ENCODE measurements around the gene EMC9. TPM values are rescaled to one million over a fixed set of nuclear protein-coding genes. Genes with fewer than 3 reads are reported as not detected.
A peak's percentile ranks its signal among the peaks of the same experiment; 100 is the strongest.

The EMC9 gene
- total and polyA plus RNA-seq, 4 donors = 8.6 to 17.8 (median 13.4) TPM

GRCh38 chr14:24172261-24172860 lies 31.0 kb upstream of the EMC9 start:
- no peaks in the 10 kb centered on the region for H3K9me3 ChIP-seq (ENCODE audit: control insufficient read depth in 4 of 4, low read length in 3 of 4)
- H3K36me3 ChIP-seq (ENCODE audit: control insufficient read depth in 4 of 4, insufficient read depth in 3 of 4, low read depth in 1 of 4, low read length in 3 of 4) = peaks cover 6 to 39% (median 19%) of the 10 kb centered on the region in 4 donors
- no peaks in the 10 kb centered on the region for H3K27me3 ChIP-seq (ENCODE audit: control insufficient read depth in 4 of 4, insufficient read depth in 4 of 4, low read length in 3 of 4)
- no peak for TF ChIP-seq ZBTB33 (IDR thresholded peaks at IDR 0.05)
- TF ChIP-seq EGR1 (IDR thresholded peaks at IDR 0.05; ENCODE audit: low read depth in 2 of 2) = no peak
- TF ChIP-seq, protein P1, sequence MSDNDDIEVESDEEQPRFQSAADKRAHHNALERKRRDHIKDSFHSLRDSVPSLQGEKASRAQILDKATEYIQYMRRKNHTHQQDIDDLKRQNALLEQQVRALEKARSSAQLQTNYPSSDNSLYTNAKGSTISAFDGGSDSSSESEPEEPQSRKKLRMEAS (IDR thresholded peaks at IDR 0.05) = no peak
- no peak for TF ChIP-seq FOXA2 (IDR thresholded peaks at IDR 0.05)
- no peak overlapping the region for H3K9ac ChIP-seq (ENCODE audit: low read depth in 1 of 2, low read length in 2 of 2)
- H3K27ac ChIP-seq (ENCODE audit: low read depth in 1 of 2, low read length in 2 of 2) = no peak overlapping the region
- 80% methylated on average over 30 of the region's 30 CpGs for WGBS
- no peaks in the 10 kb centered on the region for H3K4me1 ChIP-seq (ENCODE audit: control insufficient read depth in 4 of 4, insufficient read depth in 4 of 4, low read length in 3 of 4)
- no peak overlapping the region for H3K4me3 ChIP-seq (ENCODE audit: low read depth in 1 of 3, low read length in 3 of 3)
- DNase-seq (ENCODE audit: low spot score) = no peak

DNA sequence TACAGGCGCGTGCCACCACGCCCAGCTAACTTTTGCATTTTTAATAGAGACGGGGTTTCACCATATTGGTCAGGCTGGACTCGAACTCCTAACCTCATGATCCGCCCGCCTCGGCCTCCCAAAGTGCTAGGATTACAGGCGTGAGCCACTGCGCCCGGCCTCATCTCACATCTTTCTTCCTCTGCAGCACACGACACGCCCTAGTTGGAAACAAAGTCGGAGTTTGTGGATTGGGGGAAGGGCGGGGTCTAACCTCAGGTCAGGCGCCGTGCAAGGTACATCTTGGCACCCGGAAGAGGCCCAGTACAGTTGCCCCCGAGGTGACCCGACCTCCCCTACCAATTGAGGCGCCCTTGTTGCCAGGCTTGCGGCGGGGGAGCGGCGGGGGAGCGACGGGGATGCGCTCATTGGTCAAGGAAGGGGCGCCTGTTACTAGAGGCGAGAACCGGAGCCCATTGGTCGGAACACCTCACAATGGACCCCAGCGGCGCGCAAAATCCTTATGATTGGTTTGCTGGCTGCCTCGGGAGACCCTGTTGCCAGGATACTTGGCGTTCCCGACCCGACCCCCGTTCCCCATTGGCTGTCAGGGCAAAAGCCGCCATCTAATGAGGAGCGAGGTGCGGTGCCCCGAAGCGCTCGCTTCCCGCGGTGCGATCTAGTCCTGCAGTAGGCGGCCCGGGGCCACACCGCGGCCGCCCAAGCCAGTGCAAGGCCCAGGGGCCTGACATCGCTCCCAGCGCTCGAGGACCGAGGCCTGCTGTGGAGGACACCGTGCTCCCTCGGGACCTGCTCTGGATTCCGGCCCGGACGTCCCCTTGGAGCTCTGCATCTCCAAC lies 30.2 kb upstream of the EMC9 start, which contains the start of gene REC8:
REC8 (plus strand) TSS at position 659 of the 839 bp plus-strand sequence. CDS start 473 bp downstream, outside the sequence.
- DNase-seq (ENCODE audit: low spot score) = peak; percentile 66
- no peaks in the 10 kb centered on the region for H3K9me3 ChIP-seq (ENCODE audit: control insufficient read depth in 4 of 4, low read length in 3 of 4)
- H3K4me1 ChIP-seq (ENCODE audit: control insufficient read depth in 4 of 4, insufficient read depth in 4 of 4, low read length in 3 of 4) = no peaks in the 10 kb centered on the region
- H3K27me3 ChIP-seq (ENCODE audit: control insufficient read depth in 4 of 4, insufficient read depth in 4 of 4, low read length in 3 of 4) = no peaks in the 10 kb centered on the region
- H3K36me3 ChIP-seq (ENCODE audit: control insufficient read depth in 4 of 4, insufficient read depth in 3 of 4, low read depth in 1 of 4, low read length in 3 of 4) = peaks cover 3 to 36% (median 17%) of the 10 kb centered on the region in 4 donors
- H3K9ac ChIP-seq (ENCODE audit: low read depth in 1 of 2, low read length in 2 of 2) = no peak within 1 kb of the TSS
- TF ChIP-seq SP1 (IDR thresholded peaks at IDR 0.05) (peak; percentile 47), HNF4A (conservative IDR thresholded peaks at IDR 0.05) (no peak), CTCF (IDR thresholded peaks at IDR 0.05; ENCODE audit: low read depth, low read length, missing input control) (no peak), YY1 (IDR thresholded peaks at IDR 0.05) (no peak), RXRA (IDR thresholded peaks at IDR 0.05) (peak in 1 of 2 donors; percentile 38), RAD21 (IDR thresholded peaks at IDR 0.05) (no peak), NR2F2 (IDR thresholded peaks at IDR 0.05) (peak; percentile 45), EGR1 (IDR thresholded peaks at IDR 0.05; ENCODE audit: low read depth in 2 of 2) (no peak), JUND (IDR thresholded peaks at IDR 0.05) (no peak), ATF3 (IDR thresholded peaks at IDR 0.05) (no peak), GABPA (IDR thresholded peaks at IDR 0.05 in 1 of 2, conservative IDR thresholded peaks at IDR 0.05 in 1 of 2) (no peak), FOXA2 (IDR thresholded peaks at IDR 0.05) (no peak), HNF4G (IDR thresholded peaks at IDR 0.05) (no peak), TAF1 (conservative IDR thresholded peaks at IDR 0.05) (no peak), FOXA1 (IDR thresholded peaks at IDR 0.05) (no peak)
- TF ChIP-seq, protein P2, sequence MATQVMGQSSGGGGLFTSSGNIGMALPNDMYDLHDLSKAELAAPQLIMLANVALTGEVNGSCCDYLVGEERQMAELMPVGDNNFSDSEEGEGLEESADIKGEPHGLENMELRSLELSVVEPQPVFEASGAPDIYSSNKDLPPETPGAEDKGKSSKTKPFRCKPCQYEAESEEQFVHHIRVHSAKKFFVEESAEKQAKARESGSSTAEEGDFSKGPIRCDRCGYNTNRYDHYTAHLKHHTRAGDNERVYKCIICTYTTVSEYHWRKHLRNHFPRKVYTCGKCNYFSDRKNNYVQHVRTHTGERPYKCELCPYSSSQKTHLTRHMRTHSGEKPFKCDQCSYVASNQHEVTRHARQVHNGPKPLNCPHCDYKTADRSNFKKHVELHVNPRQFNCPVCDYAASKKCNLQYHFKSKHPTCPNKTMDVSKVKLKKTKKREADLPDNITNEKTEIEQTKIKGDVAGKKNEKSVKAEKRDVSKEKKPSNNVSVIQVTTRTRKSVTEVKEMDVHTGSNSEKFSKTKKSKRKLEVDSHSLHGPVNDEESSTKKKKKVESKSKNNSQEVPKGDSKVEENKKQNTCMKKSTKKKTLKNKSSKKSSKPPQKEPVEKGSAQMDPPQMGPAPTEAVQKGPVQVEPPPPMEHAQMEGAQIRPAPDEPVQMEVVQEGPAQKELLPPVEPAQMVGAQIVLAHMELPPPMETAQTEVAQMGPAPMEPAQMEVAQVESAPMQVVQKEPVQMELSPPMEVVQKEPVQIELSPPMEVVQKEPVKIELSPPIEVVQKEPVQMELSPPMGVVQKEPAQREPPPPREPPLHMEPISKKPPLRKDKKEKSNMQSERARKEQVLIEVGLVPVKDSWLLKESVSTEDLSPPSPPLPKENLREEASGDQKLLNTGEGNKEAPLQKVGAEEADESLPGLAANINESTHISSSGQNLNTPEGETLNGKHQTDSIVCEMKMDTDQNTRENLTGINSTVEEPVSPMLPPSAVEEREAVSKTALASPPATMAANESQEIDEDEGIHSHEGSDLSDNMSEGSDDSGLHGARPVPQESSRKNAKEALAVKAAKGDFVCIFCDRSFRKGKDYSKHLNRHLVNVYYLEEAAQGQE (IDR thresholded peaks at IDR 0.05) = no peak
- TF ChIP-seq, protein P1 (IDR thresholded peaks at IDR 0.05) = no peak
- peak within 1 kb of the TSS in 1 of 2 donors; percentile 17 for H3K27ac ChIP-seq (ENCODE audit: low read depth in 1 of 2, low read length in 2 of 2)
- 61% methylated on average over 63 of the region's 63 CpGs for WGBS
- H3K4me3 ChIP-seq (ENCODE audit: low read depth in 1 of 3, low read length in 3 of 3) = no peak within 1 kb of the TSS

All from liver (tissue), 9 donors.